ENCODE measurements around the gene MTHFSD. TPM values are rescaled to one million over a fixed set of nuclear protein-coding genes. Genes with fewer than 3 reads are reported as not detected.

The MTHFSD gene
- total RNA-seq, 1 experiment from 2014 or later, result 11.9 TPM

DNA sequence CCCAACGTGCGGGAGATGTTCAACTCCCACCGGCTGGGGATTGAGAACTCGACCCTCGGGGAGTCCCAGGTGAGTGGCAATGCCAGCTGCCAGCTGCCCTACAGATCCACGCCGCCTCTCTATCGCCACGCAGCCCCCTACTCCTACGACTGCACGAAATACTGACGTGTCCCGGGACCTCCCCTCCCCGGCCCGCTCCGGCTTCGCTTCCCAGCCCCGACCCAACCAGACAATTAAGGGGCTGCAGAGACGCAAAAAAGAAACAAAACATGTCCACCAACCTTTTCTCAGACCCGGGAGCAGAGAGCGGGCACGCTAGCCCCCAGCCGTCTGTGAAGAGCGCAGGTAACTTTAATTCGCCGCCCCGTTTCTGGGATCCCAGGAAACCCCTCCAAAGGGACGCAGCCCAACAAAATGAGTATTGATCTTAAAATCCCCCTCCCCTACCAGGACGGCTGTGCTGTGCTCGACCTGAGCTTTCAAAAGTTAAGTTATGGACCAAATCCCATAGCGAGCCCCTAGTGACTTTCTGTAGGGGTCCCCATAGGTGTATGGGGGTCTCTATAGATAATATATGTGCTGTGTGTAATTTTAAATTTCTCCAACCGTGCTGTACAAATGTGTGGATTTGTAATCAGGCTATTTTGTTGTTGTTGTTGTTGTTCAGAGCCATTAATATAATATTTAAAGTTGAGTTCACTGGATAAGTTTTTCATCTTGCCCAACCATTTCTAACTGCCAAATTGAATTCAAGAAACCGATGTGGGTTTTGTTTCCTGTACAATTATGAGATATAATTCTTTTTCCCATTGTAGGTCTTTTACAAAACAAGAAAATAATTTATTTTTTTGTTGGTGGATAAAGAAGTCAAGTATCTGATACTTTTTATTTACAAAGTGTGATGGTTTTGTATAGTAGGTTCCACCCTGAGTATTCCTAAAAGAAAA lies 13.9 kb upstream of the MTHFSD start:
- Histone ChIP-seq H3K9ac (ENCODE audit: low read length) (no peak overlapping the region), H4K20me1 (ENCODE audit: low read length) (no peaks in the 10 kb centered on the region), H3K36me3 (ENCODE audit: low read depth, low read length) (no peaks in the 10 kb centered on the region), H3K27ac (ENCODE audit: low read length) (no peak overlapping the region), H3K4me2 (ENCODE audit: low read length) (no peak overlapping the region), H3K27me3 (ENCODE audit: low read length) (no peaks in the 10 kb centered on the region), H3K9me2 (replicated peaks; ENCODE audit: low read length) (no peaks in the 10 kb centered on the region), H3K9me3 (ENCODE audit: low read length) (no peaks in the 10 kb centered on the region), H3K4me3 (ENCODE audit: low read length) (no peak overlapping the region), H3F3A (ENCODE audit: low read length, unreplicated experiment) (no peaks in the 10 kb centered on the region), H3K79me2 (ENCODE audit: low read length) (no peaks in the 10 kb centered on the region), H2AFZ (ENCODE audit: low read length) (no peak overlapping the region), H3K4me1 (ENCODE audit: insufficient read depth, low read length) (peaks cover 11% of the 10 kb centered on the region)
- no peak for DNase-seq
- ChIA-PET CTCF (no interaction called here), POLR2A (ENCODE audit: unreplicated experiment) (no interaction called here)
- intact Hi-C loops (cut with micrococcal nuclease), result no loop called here
- no peak for ATAC-seq
- TF ChIP-seq, protein P1, sequence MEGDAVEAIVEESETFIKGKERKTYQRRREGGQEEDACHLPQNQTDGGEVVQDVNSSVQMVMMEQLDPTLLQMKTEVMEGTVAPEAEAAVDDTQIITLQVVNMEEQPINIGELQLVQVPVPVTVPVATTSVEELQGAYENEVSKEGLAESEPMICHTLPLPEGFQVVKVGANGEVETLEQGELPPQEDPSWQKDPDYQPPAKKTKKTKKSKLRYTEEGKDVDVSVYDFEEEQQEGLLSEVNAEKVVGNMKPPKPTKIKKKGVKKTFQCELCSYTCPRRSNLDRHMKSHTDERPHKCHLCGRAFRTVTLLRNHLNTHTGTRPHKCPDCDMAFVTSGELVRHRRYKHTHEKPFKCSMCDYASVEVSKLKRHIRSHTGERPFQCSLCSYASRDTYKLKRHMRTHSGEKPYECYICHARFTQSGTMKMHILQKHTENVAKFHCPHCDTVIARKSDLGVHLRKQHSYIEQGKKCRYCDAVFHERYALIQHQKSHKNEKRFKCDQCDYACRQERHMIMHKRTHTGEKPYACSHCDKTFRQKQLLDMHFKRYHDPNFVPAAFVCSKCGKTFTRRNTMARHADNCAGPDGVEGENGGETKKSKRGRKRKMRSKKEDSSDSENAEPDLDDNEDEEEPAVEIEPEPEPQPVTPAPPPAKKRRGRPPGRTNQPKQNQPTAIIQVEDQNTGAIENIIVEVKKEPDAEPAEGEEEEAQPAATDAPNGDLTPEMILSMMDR (conservative IDR thresholded peaks at IDR 0.05; ENCODE audit: low read depth, low read length), result no peak
- TF ChIP-seq EZH2 (IDR thresholded peaks at IDR 0.05; ENCODE audit: low read length, unreplicated experiment), result no peak
- no peak for TF ChIP-seq EZH2phosphoT487 (IDR thresholded peaks at IDR 0.05; ENCODE audit: borderline replicate concordance, low read length)
- no TSS peak for BruUV-seq (replicated peaks)

DNA sequence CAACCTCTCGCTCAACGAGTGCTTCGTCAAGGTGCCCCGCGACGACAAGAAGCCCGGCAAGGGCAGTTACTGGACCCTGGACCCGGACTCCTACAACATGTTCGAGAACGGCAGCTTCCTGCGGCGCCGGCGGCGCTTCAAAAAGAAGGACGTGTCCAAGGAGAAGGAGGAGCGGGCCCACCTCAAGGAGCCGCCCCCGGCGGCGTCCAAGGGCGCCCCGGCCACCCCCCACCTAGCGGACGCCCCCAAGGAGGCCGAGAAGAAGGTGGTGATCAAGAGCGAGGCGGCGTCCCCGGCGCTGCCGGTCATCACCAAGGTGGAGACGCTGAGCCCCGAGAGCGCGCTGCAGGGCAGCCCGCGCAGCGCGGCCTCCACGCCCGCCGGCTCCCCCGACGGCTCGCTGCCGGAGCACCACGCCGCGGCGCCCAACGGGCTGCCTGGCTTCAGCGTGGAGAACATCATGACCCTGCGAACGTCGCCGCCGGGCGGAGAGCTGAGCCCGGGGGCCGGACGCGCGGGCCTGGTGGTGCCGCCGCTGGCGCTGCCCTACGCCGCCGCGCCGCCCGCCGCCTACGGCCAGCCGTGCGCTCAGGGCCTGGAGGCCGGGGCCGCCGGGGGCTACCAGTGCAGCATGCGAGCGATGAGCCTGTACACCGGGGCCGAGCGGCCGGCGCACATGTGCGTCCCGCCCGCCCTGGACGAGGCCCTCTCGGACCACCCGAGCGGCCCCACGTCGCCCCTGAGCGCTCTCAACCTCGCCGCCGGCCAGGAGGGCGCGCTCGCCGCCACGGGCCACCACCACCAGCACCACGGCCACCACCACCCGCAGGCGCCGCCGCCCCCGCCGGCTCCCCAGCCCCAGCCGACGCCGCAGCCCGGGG lies 12.9 kb upstream of the MTHFSD start:
- no peaks in the 10 kb centered on the region for H3K9me2 ChIP-seq (replicated peaks; ENCODE audit: low read length)
- no peaks in the 10 kb centered on the region for H3F3A ChIP-seq (ENCODE audit: low read length, unreplicated experiment)
- ChIA-PET CTCF (no interaction called here), POLR2A (ENCODE audit: unreplicated experiment) (no interaction called here)
- no peaks in the 10 kb centered on the region for H3K36me3 ChIP-seq (ENCODE audit: low read depth, low read length)
- no peaks in the 10 kb centered on the region for H3K27me3 ChIP-seq (ENCODE audit: low read length)
- no peak overlapping the region for H2AFZ ChIP-seq (ENCODE audit: low read length)
- H3K4me2 ChIP-seq (ENCODE audit: low read length), result no peak overlapping the region
- peaks cover 15% of the 10 kb centered on the region for H3K4me1 ChIP-seq (ENCODE audit: insufficient read depth, low read length)
- no peaks in the 10 kb centered on the region for H3K9me3 ChIP-seq (ENCODE audit: low read length)
- no peak overlapping the region for H3K4me3 ChIP-seq (ENCODE audit: low read length)
- intact Hi-C loops (cut with micrococcal nuclease), result no loop called here
- H4K20me1 ChIP-seq (ENCODE audit: low read length), result no peaks in the 10 kb centered on the region
- ATAC-seq (no peak), DNase-seq (no peak)
- no peaks in the 10 kb centered on the region for H3K79me2 ChIP-seq (ENCODE audit: low read length)
- H3K27ac ChIP-seq (ENCODE audit: low read length), result no peak overlapping the region
- TF ChIP-seq EZH2phosphoT487 (IDR thresholded peaks at IDR 0.05; ENCODE audit: borderline replicate concordance, low read length) (no peak), EZH2 (IDR thresholded peaks at IDR 0.05; ENCODE audit: low read length, unreplicated experiment) (no peak)
- TF ChIP-seq, protein P1 (conservative IDR thresholded peaks at IDR 0.05; ENCODE audit: low read depth, low read length), result no peak
- H3K9ac ChIP-seq (ENCODE audit: low read length), result no peak overlapping the region
- BruUV-seq (replicated peaks), result no TSS peak
